ENCODE data around the gene MMP12.

GRCh38 chr11:102831128-102831488, 43.7 kb downstream of the MMP12 start:
- no peak for TF ChIP-seq POLR2A (IDR thresholded peaks at IDR 0.05)
- TF ChIP-seq CTCF (IDR thresholded peaks at IDR 0.05) = no peak

Data from Peyer's patch (tissue), 4 donors.